ENCODE results near the gene KDM1A. TPM values are rescaled to one million over a fixed set of nuclear protein-coding genes. Genes with fewer than 3 reads are reported as not detected.

Gene KDM1A
- 256 and 258 TPM in 2 replicates for total RNA-seq
- long read RNA-seq, partial matches to known transcripts, result 51 of 70 reads
- long read RNA-seq, other reads (novel, unspliced or antisense), result 14 of 70 reads

GRCh38 chr1:23019094-23019862 lies at the start of gene KDM1A:
Gene KDM1A, plus strand, starts transcription at chr1:23019468. Its CDS starts 129 bp downstream, at chr1:23019597.
- peaks cover 27% of the 10 kb centered on the region for H3K4me1 Mint-ChIP-seq
- H3K27me3 Mint-ChIP-seq (ENCODE audit: low read depth), result no peaks in the 10 kb centered on the region
- H3K36me3 Mint-ChIP-seq (ENCODE audit: low read depth), result peaks cover 29% of the 10 kb centered on the region
- H3K9me3 Mint-ChIP-seq, result peaks cover 6% of the 10 kb centered on the region
- no peak for TF ChIP-seq CTCF (conservative IDR thresholded peaks at IDR 0.05)
- peak within 1 kb of the TSS; percentile 98 for H3K27ac Mint-ChIP-seq (ENCODE audit: unreplicated experiment)
- H3K4me3 Mint-ChIP-seq, result peak within 1 kb of the TSS; percentile 96
- peak; percentile 95 for DNase-seq (ENCODE audit: low read depth, low spot score)

GRCh38 chr1:22970096-22970495 lies 49.2 kb upstream of the KDM1A start:
- Mint-ChIP-seq H3K9me3 (peaks cover 11% of the 10 kb centered on the region), H3K4me1 (peaks cover 9% of the 10 kb centered on the region), H3K27me3 (ENCODE audit: low read depth) (peaks cover 42% of the 10 kb centered on the region), H3K36me3 (ENCODE audit: low read depth) (peaks cover 6% of the 10 kb centered on the region), H3K4me3 (no peak overlapping the region), H3K27ac (ENCODE audit: unreplicated experiment) (no peak overlapping the region)
- no peak for TF ChIP-seq CTCF (conservative IDR thresholded peaks at IDR 0.05)
- no peak for DNase-seq (ENCODE audit: low read depth, low spot score)

- Mint-ChIP-seq H3K36me3 (ENCODE audit: low read depth) (peaks cover 6% of the 10 kb centered on the region), H3K9me3 (peaks cover 6% of the 10 kb centered on the region), H3K4me1 (peaks cover 9% of the 10 kb centered on the region), H3K4me3 (no peak overlapping the region), H3K27me3 (ENCODE audit: low read depth) (peaks cover 40% of the 10 kb centered on the region), H3K27ac (ENCODE audit: unreplicated experiment) (peak overlapping the region; percentile 48)
- TF ChIP-seq CTCF (conservative IDR thresholded peaks at IDR 0.05), result no peak
- DNase-seq (ENCODE audit: low read depth, low spot score), result no peak
Observed at GRCh38 chr1:22971161-22971560, 48.1 kb upstream of the KDM1A start.

GRCh38 chr1:22971611-22972405 lies 47.5 kb upstream of the KDM1A start:
- peaks cover 15% of the 10 kb centered on the region for H3K4me1 Mint-ChIP-seq
- no peak for TF ChIP-seq CTCF (conservative IDR thresholded peaks at IDR 0.05)

GRCh38 chr1:22972760-22973159 lies 46.5 kb upstream of the KDM1A start, which contains the start of gene LACTBL1:
Gene LACTBL1, minus strand, starts transcription at chr1:22972866. Its CDS starts 550 bp downstream, at chr1:22972316.
- DNase-seq (ENCODE audit: low read depth, low spot score), result no peak
- H3K27me3 Mint-ChIP-seq (ENCODE audit: low read depth), result peaks cover 32% of the 10 kb centered on the region

More at GRCh38 chr1:22971611-22972405, 47.5 kb upstream of the KDM1A start:
- Mint-ChIP-seq H3K4me3 (no peak overlapping the region), H3K9me3 (no peaks in the 10 kb centered on the region), H3K27me3 (ENCODE audit: low read depth) (peaks cover 33% of the 10 kb centered on the region), H3K36me3 (ENCODE audit: low read depth) (no peaks in the 10 kb centered on the region), H3K27ac (ENCODE audit: unreplicated experiment) (peak overlapping the region; percentile 48)
- DNase-seq (ENCODE audit: low read depth, low spot score), result no peak

More at GRCh38 chr1:22972760-22973159, 46.5 kb upstream of the KDM1A start, which contains the start of gene LACTBL1:
- Mint-ChIP-seq H3K4me1 (peaks cover 15% of the 10 kb centered on the region), H3K4me3 (no peak within 1 kb of the TSS), H3K27ac (ENCODE audit: unreplicated experiment) (no peak within 1 kb of the TSS), H3K9me3 (no peaks in the 10 kb centered on the region), H3K36me3 (ENCODE audit: low read depth) (no peaks in the 10 kb centered on the region)
- TF ChIP-seq CTCF (conservative IDR thresholded peaks at IDR 0.05), result no peak
